Stomach (tissue), 9 donors: ENCODE results near the gene WDR54. TPM values are rescaled to one million over a fixed set of nuclear protein-coding genes. Genes with fewer than 3 reads are reported as not detected.

Experiments
- DNase-seq, 2 donors: peaks; one replicate each; pipeline versions ENCODE4 v3.0.0 to v3.0.0-alpha.2; 2013 to 2019
- H3K27ac ChIP-seq, 5 donors: fragments of 200-600 bp in 4 of 5; sonication (generic) in 4 of 5; one replicate each; pipeline ENCODE4 v1.5.1; 2013 to 2019; ENCODE audit warnings: mild to moderate bottlenecking in 1 of 5, moderate library complexity in 1 of 5
- H3K27me3 ChIP-seq, 3 donors: fragments of 200-600 bp; sonication (generic); one replicate each; pipeline ENCODE4 v1.5.1; 2017 to 2019; ENCODE audit warnings: mixed run types in 1 of 3
- H3K36me3 ChIP-seq, 4 donors: fragments of 200-600 bp; sonication (generic); 1 replicate in 3 of 4; 2 replicates in 1 of 4; pipeline ENCODE4 v1.5.1; 2016 to 2019
- H3K4me1 ChIP-seq, 4 donors: fragments of 200-600 bp; sonication (generic); one replicate each; pipeline ENCODE4 v1.5.1; 2016 to 2019
- H3K4me3 ChIP-seq, 4 donors: fragments of 200-600 bp; sonication (generic) in 3 of 4; one replicate each; pipeline ENCODE4 v1.5.1; 2016 to 2019; ENCODE audit warnings: mild to moderate bottlenecking in 1 of 4
- H3K9me3 ChIP-seq, 4 donors: fragments of 200-600 bp; sonication (generic); one replicate each; pipeline ENCODE4 v1.5.1; 2016 to 2019
- CTCF ChIP-seq, 7 experiments: fragments of 450-650 bp in 4 of 7; fragments of 200-600 bp in 3 of 7; sonication (generic) in 3 of 7; IDR thresholded peaks; one replicate each; pipeline ENCODE4 v1.5.1; 2016 to 2019; ENCODE audit warnings: antibody characterized with exemption in 7 of 7, control low read depth in 2 of 7, mild to moderate bottlenecking in 1 of 7
- EP300 ChIP-seq: sonication (generic); formaldehyde crosslinking; IDR thresholded peaks from one replicate; pipeline ENCODE4 v1.6.1; 2017; ENCODE audit warnings: antibody characterized with exemption
- POLR2A ChIP-seq, 4 donors: fragments of 450-650 bp; IDR thresholded peaks; one replicate each; pipeline ENCODE4 v1.6.1; 2016; ENCODE audit warnings: antibody characterized with exemption in 4 of 4, control low read depth in 2 of 4, mild to moderate bottlenecking in 1 of 4, moderate library complexity in 1 of 4
- POLR2AphosphoS5 ChIP-seq, 3 donors: sonication (generic); formaldehyde crosslinking; IDR thresholded peaks; one replicate each; pipeline ENCODE4 v1.6.1; 2016; ENCODE audit warnings: antibody characterized with exemption in 3 of 3
- WGBS, 5 donors: extraction: QIAGEN DNeasy Blood & Tissue Kit in 3 of 5; methylation state at CpG; one replicate each; pipeline versions ENCODE4 v1.1.5 to v1.1.7; 2013 to 2018; 5-methylcytosine and 5-hydroxymethylcytosine counted together
- intact Hi-C: fragments of 100-400 bp; cut with DNase I; formaldehyde crosslinking; loops from one replicate; pipeline ENCODE4 v1.15.1; 2023; ENCODE audit warnings: low total_unique reads
- polyA plus RNA-seq, 3 donors: library from polyadenylated mRNA; stranded (reverse); fragments of 200-250 nt; gene quantifications; one replicate each; pipeline ENCODE4 v1.2.3, GENCODE V29; 2013
- total RNA-seq, 5 donors: library from RNA; depleted of rRNA; stranded (reverse); fragments of >200 nt; gene quantifications; one replicate each; pipeline versions ENCODE4 v1.1.0 to v1.2.3, GENCODE V29; 2014 to 2016
- donor health status: healthy with polysubstance abuse.
- donor health status: Bipolar disorder and iron deficiency.
- donor health status: healthy.

WDR54 gene
- total and polyA plus RNA-seq, 8 donors = 3.5 to 12.8 (median 9.8) TPM; not detected in 1

GRCh38 chr2:74439803-74440377, 18.4 kb downstream of the WDR54 start:
- no peaks in the 10 kb centered on the region for H3K9me3 ChIP-seq
- H3K27me3 ChIP-seq = peaks cover 0 to 38% (median 7%) of the 10 kb centered on the region in 3 donors
- peak overlapping the region; percentile 85 to 93 (median 87) for H3K27ac ChIP-seq
- H3K4me1 ChIP-seq = peaks cover 22 to 73% (median 48%) of the 10 kb centered on the region in 4 donors
- 10 to 15% (median 12%) methylated on average over 12 to 14 of the region's 14 CpGs for WGBS, 5 donors
- intact Hi-C loops = no loop called here
- TF ChIP-seq EP300 = no peak
- TF ChIP-seq POLR2AphosphoS5 (IDR thresholded peaks at IDR 0.05) = peak in 1 of 3 donors; percentile 13
- TF ChIP-seq CTCF (IDR thresholded peaks at IDR 0.05) = no peak
- TF ChIP-seq POLR2A (IDR thresholded peaks at IDR 0.05) = no peak
- peak in 1 of 2 donors; percentile 87 for DNase-seq
- peaks cover 0 to 3% (median 0%) of the 10 kb centered on the region in 4 donors for H3K36me3 ChIP-seq
- H3K4me3 ChIP-seq = peak overlapping the region; percentile 48 to 56 (median 54)

- intact Hi-C loops = no loop called here
- WGBS, 5 donors = 4 to 16% (median 11%) methylated on average over 23 to 45 of the region's 45 CpGs
- TF ChIP-seq POLR2AphosphoS5 (IDR thresholded peaks at IDR 0.05) = peak in 2 of 3 donors; percentile 14 to 64
- TF ChIP-seq POLR2A (IDR thresholded peaks at IDR 0.05) = no peak
- TF ChIP-seq CTCF (IDR thresholded peaks at IDR 0.05) = peak in 5 of 7 experiments; percentile 14 to 53 (median 27)
- TF ChIP-seq EP300 = no peak
- no peaks in the 10 kb centered on the region for H3K9me3 ChIP-seq
- peak overlapping the region; percentile 48 to 56 (median 54) for H3K4me3 ChIP-seq
- peaks cover 22 to 73% (median 48%) of the 10 kb centered on the region in 4 donors for H3K4me1 ChIP-seq
- H3K27me3 ChIP-seq = peaks cover 0 to 38% (median 7%) of the 10 kb centered on the region in 3 donors
- H3K27ac ChIP-seq = peak overlapping the region; percentile 85 to 93 (median 87)
- peaks cover 0 to 3% (median 0%) of the 10 kb centered on the region in 4 donors for H3K36me3 ChIP-seq
- DNase-seq = peak; percentile 85 to 97
These were observed 19.0 kb downstream of the WDR54 start for GRCh38 chr2:74440378-74441169.

GRCh38 chr2:74441170-74441689, 19.7 kb downstream of the WDR54 start:
- peaks cover 22 to 70% (median 47%) of the 10 kb centered on the region in 4 donors for H3K4me1 ChIP-seq
- H3K9me3 ChIP-seq = no peaks in the 10 kb centered on the region
- intact Hi-C loops = no loop called here
- 11 to 42% (median 23%) methylated on average over 31 to 33 of the region's 33 CpGs for WGBS, 5 donors
- peak overlapping the region; percentile 85 to 93 (median 87) for H3K27ac ChIP-seq
- TF ChIP-seq EP300 (no peak), POLR2A (IDR thresholded peaks at IDR 0.05) (no peak), POLR2AphosphoS5 (IDR thresholded peaks at IDR 0.05) (no peak), CTCF (IDR thresholded peaks at IDR 0.05) (no peak)
- peak overlapping the region; percentile 48 to 56 (median 54) for H3K4me3 ChIP-seq
- H3K27me3 ChIP-seq = peaks cover 0 to 38% (median 7%) of the 10 kb centered on the region in 3 donors
- peaks cover 0 to under 1% (median 0%) of the 10 kb centered on the region in 4 donors for H3K36me3 ChIP-seq
- DNase-seq = no peak
